A172 (cell line): ENCODE results near the gene ZBTB38. TPM values are rescaled to one million over a fixed set of nuclear protein-coding genes. Genes with fewer than 3 reads are reported as not detected.

Experiments used
- DNase-seq: peaks from one replicate; pipeline ENCODE4 v3.0.0-alpha.2; 2015; ENCODE audit warnings: low spot score
- total RNA-seq: library from RNA; depleted of rRNA; stranded (reverse); fragments of >200 nt; shearing (Covaris generic); gene quantifications from 2 replicates; pipeline ENCODE4 v1.2.3, GENCODE V29; 2014

Gene ZBTB38
- total RNA-seq, 1 experiment from 2014 or later, result 81.2 TPM

DNA sequence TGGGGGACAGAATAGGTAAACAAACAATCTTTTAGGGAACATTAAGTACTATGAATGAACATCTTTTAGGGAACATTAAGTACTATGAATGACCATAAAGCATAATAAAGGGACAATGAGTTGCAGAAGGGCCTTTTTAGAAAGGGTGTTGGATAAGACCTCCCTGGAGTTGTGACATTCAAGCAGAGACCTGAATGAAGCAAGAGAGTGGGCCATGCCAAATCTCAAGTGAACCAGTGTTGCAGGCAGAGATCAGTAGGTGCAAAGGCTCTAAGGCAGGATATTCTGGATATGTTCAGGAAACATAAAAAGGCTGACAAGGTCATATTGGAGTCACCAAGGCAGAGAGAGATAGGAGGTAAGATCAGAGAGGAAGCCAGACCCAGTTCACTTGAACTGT lies 29.4 kb upstream of the ZBTB38 start:
- DNase-seq, result no peak

DNA sequence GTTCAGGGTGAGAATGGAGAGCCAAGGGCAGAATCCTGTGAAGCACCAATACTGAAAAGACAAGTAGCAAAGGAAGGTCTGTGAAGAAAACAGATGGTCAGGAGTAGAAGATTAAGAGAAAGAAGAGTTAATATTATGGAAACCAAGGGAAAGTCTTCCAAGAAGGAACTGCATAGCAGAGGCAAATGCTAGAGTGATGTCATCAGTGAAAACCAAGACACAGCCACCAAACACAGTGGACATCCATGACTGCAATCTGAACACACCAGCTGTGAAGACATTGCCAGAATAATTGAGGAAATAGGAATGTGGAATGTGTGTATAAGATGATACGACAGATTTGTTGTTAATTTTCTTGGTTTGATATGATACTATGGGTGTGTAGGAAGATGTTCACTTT lies 26.8 kb upstream of the ZBTB38 start:
- no peak for DNase-seq

GRCh38 chr3:141342386-141342785 lies 25.9 kb upstream of the ZBTB38 start:
- no peak for DNase-seq

GRCh38 chr3:141343077-141343476 lies 25.2 kb upstream of the ZBTB38 start:
- DNase-seq, result no peak

- no peak for DNase-seq
Observed at GRCh38 chr3:141343865-141344271, 24.4 kb upstream of the ZBTB38 start.

DNA sequence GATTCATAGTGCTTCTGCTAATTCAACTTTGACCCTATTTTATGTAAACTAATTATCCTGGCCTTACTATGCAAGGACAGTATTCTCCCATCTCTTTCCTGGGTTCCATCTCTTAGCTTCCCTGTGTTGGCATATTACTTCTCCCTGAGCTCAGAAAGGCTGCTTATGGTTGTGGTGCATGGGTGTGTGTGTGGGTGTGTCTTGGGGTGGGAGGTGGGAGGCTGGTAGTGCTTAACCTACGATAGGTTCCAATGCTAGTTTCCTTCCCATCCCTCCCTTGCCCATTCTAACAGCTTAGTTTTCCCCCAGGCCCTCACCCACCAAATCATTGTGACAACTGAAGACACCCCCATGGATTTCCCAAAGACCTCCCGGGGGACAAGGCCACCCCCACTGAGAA lies 22.8 kb upstream of the ZBTB38 start:
- DNase-seq, result no peak

GRCh38 chr3:141346007-141346406 lies 22.3 kb upstream of the ZBTB38 start:
- no peak for DNase-seq

GRCh38 chr3:141346418-141346817 lies 21.9 kb upstream of the ZBTB38 start:
- DNase-seq, result no peak

- DNase-seq, result no peak
Observed at GRCh38 chr3:141346839-141347238, 21.5 kb upstream of the ZBTB38 start.

GRCh38 chr3:141348837-141349236 lies 19.5 kb upstream of the ZBTB38 start:
- DNase-seq, result no peak

DNA sequence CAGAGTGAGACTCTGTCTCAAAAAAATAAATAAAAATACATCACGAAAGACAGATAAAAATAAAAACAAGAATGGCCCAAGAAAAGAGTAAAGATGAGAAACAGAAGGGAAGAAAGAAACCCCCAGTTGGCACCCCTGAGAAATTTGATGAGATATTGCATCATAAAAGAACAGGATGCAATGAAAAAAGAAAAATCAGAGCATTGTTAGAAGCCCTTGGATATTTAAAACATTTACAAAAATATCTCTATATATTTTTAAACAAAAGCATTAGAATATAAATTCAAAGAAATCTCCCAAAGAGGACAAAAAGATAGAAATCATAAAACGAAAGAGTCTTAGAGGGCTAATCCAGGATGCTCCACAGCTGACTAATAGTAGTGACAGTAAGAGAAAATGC lies 18.6 kb upstream of the ZBTB38 start:
- DNase-seq, result no peak

- no peak for DNase-seq
Observed at GRCh38 chr3:141350666-141351065, 17.6 kb upstream of the ZBTB38 start.

DNA sequence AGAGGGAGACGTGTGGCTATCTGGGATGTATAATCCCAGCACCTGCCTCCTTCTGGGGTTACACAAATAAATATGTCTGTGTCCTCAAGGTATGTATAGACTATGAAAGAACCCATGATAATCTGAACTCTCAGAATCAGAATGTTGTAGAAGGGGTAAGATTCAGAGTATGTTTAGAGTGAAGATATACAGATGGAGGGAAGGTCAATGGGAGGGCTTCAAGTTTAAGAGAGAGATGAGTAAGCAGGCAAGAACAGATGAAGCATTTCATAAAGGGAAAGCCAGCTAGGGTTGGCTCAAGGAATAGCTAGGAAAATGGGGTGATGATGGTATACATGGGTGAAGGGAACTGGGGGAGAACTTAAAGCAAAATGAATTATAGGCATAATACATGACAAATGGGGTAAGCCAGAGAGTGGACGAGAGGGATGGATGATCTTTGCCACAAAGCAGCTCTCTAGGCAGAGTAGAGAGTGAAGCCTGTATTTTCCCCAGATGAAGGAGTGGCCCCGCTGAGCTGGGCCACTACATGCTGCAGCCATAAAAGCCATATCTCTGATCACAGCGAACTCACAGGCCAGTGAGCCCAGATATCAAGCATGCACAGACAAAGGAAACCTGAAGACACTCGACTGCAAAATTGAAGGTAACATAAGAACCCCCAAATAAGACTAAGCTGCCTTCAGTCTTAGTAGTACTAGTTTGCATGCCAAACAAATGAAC lies 15.9 kb upstream of the ZBTB38 start:
- DNase-seq, result no peak

- DNase-seq, result no peak
Observed at GRCh38 chr3:141353652-141354495, 14.4 kb upstream of the ZBTB38 start.

GRCh38 chr3:141354517-141354916 lies 13.8 kb upstream of the ZBTB38 start:
- no peak for DNase-seq

DNA sequence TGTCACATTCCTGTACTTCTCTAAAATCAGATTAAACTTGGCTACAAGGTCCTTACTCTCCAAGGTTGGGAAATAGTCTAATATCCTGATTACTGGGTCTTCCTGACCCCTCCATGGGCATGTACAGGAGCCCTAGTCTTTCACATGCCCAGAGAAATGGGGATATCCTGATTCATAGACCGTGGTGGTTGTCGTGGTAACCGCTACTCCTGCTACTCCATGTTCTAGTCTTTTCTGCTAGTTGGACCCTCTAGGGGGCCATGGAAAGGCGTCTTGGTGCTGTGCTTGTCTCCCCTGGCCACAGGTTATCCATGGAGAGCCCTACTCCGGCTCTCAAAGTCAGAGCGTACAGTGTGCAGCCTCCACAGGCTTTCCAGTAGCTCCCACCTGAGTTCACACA lies 13.1 kb upstream of the ZBTB38 start:
- DNase-seq, result no peak

- no peak for DNase-seq
Observed at GRCh38 chr3:141356046-141356445, 12.3 kb upstream of the ZBTB38 start.

DNA sequence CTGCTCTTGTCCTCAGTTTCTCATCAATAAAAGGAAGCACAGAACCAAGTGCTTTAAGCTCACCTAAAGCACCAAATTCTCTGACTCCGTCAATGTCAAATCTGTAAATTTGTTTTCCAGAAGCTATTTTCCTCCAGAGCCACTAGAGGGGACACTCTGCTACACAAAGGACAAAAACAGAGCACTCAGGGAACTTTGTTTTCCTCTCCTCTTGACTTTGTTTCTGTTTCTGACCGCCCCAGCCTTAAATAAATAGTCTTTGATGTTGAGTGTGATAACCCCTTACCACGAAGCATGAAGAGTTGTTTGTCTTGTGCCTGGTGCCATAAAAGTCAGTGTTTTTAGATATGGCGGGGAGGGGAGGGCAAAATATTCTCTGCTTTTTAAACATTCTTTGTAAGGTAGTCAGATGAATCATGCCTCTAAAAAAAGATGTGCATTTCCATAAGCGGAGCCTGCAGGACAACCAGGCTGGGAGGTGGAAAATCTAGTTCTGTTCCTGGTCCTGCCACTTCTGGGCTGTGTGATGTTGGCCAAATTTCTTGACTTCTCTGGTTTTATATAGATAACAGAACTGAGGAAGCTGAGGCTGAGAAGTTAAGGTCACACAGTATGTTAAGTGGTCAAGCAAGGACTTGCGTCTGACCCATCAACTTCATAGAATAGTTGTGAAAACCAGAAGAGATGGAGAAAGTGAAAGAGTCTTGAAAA lies 7.3 kb upstream of the ZBTB38 start:
- DNase-seq, result peak; percentile 94

DNA sequence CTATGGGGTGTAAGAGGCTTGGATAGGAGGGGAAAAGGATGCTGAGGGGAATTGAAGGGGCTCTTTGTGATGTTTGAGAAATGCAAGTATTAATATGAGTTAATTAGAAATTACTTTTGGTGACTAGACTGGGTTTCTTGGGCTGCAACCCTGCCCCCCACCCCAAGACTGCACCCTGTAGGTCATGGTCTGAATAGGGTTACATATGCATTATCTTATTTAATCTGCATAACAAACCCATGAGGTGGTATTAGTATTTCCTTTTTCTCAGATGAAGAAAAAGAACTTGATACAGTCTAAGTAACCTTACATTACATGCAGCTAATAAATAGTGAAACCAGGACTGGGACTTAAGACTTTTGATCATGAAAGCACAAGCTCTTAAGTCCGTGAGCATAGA lies 5.6 kb upstream of the ZBTB38 start:
- DNase-seq, result no peak

GRCh38 chr3:141365201-141365600 lies 3.1 kb upstream of the ZBTB38 start:
- DNase-seq, result no peak

DNA sequence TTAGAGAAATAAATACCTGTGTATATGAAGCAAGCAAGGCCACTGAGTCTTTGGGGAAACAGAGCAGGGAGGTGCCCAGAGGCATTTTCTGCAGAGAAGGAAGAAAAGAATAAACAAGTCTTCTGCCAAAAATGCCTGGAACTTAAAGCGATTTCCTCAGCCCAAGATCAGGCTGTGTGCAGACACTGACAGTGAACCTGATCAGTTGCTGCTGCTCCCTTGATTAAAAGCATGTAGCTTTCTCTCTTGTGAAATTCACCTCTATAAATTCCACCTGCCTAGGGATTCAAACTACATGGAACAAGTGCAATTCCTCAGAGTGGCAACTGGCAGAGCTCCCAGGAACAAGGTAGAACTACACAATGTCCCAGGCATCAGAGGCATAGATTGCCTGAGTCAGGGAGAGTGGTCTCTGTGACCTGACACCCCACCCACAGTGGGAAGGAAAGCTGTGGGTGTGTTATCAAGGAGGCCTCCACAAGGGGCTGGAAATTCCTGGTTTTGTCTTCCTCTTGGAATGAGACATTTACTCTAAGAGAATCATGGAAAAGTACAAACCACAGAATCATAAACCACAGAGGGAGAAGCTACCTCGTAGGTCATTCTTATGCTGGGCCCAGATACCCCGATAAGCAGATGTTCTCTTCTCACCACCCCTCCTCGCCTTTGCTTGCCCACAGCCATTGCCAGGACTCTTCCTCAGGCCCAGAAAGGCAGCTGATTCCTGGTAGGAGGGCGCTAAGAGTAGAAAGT lies 1.8 kb upstream of the ZBTB38 start:
- DNase-seq, result peak; percentile 95
